Measurements from ENCODE around the gene BMAL1.

The BMAL1 gene

DNA sequence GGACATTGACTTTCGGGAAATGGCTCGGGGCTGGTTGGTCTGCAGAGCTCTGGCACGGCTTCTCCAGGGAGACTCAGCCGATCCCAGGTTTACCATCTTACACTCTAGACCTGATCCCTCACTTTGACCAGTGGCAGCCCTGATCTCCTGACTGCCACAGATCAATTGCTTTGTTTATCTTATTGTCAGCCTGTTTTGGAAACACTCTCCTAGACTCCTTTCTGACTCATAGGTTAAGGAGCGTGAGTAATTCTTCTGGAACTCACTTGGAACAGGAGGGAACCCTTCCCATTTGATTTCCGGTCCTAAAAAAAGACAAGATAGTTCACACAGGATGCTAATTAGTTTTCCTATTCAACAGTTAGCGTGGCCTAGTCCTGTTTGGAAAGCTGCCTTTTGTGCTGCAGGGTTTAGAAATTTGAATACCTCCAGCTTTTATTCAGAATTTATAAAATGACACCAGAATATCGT, 16.0 kb upstream of the BMAL1 start:
- TF ChIP-seq CTCF (IDR thresholded peaks at IDR 0.05; ENCODE audit: extremely low read depth, missing control alignments), result no peak
- no peak for DNase-seq (ENCODE audit: low spot score)

DNA sequence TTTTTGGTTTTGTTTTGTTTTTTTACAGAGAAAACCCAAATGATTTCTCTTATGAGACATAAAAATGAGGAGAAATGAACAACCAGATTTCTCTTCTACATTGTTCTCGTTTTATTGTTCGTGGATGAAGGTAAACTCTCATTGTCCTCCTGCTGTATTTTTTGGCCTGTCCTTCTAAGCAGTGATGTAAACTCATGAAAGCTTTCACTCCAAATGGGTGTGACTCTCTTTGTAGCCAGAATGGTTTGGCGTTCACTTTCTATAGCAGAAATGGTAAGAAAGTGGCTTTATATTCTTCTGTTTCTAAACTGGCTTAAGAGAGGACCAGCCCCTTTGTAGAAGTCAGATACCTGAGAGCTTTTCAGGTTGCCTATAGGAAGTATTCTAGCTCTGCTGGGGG, 15.5 kb upstream of the BMAL1 start:
- no peak for DNase-seq (ENCODE audit: low spot score)
- TF ChIP-seq CTCF (IDR thresholded peaks at IDR 0.05; ENCODE audit: extremely low read depth, missing control alignments), result no peak

- no peak for DNase-seq (ENCODE audit: low spot score)
- TF ChIP-seq CTCF (IDR thresholded peaks at IDR 0.05; ENCODE audit: extremely low read depth, missing control alignments), result no peak
Observed at GRCh38 chr11:13268791-13269190, 8.8 kb upstream of the BMAL1 start.

- no peak for DNase-seq (ENCODE audit: low spot score)
- no peak for TF ChIP-seq CTCF (IDR thresholded peaks at IDR 0.05; ENCODE audit: extremely low read depth, missing control alignments)
Observed at GRCh38 chr11:13269775-13270174, 7.8 kb upstream of the BMAL1 start.

- TF ChIP-seq CTCF (IDR thresholded peaks at IDR 0.05; ENCODE audit: extremely low read depth, missing control alignments), result no peak
- DNase-seq (ENCODE audit: low spot score), result no peak
Observed at GRCh38 chr11:13271060-13271693, 6.4 kb upstream of the BMAL1 start.

DNA sequence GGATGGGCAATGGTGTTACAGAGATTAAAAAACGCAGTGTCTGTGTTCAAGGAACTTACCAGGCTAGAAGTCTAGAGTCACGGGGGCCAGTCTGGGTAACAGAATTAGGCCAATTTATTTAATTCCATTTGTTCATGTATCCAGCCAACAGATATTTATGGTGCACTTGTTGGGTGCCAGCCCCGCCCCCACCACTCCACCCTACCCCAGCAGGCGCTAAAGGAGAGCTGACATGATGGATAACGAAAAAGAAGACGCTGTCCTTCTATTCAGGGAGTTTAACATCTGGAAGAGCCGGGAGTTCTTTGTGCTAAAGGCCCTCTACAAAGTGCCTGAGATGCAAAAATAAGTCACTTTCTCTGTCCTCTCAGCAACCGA, 1.1 kb upstream of the BMAL1 start:
- TF ChIP-seq CTCF (IDR thresholded peaks at IDR 0.05; ENCODE audit: extremely low read depth, missing control alignments), result no peak
- no peak for DNase-seq (ENCODE audit: low spot score)

DNA sequence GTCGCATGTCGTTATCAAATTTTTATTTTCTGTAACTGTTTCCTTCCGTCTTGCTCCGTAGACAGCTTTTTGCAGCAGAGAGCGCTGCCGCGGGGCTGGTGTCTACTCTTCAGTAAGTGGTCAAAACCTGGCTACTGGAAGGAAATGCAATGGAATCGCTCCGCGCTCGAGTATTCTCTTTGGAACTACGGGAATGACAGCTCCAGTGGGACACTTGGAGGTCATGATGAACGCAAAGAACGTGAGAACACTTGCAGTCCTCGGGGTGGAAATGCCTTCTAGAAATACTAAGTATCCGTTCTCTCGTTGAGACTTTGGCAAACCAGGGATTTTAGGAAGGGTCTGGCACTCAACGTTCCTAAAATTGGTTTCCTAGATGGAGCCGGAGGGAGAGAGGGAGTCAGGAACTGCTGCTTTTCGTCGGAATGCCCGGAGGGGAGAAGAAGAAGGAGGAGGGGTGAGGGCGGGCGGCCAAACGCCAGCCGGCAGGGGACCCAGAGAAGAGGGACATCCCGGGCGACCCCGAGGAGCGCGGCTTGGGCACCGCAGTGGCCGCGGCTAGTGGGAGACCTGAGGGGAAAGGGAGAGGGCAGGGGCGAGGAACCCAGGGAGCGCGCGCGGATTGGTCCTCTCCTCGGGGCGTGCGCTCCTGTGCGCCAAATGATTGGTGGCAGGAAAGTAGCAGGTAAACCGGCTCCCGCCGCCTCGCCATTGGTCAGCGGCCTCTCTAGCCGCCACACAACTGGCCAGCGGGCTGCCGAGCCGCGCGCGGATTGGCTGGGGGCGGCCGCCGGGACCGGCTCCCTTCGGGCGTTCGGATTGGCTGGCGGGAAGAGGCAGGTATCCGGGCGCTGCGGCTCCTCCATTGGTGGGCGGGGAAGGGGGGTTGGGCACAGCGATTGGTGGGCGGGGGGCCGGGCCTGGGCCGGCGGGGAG, 490 bp upstream of the BMAL1 start:
- no peak for TF ChIP-seq CTCF (IDR thresholded peaks at IDR 0.05; ENCODE audit: extremely low read depth, missing control alignments)
- DNase-seq (ENCODE audit: low spot score), result peak; percentile 99
